Esophagus muscularis mucosa (tissue), 4 donors: Measurements from ENCODE around the gene SATL1. TPM values are rescaled to one million over a fixed set of nuclear protein-coding genes. Genes with fewer than 3 reads are reported as not detected.

Source experiments
- DNase-seq: peaks from one replicate; pipeline ENCODE4 v3.0.0-alpha.2; 2017; ENCODE audit errors: extremely low spot score
- H3K27ac ChIP-seq, 4 donors: fragments of 200-600 bp; sonication (generic); replicated peaks in 1 of 4; 1 replicate in 3 of 4; 2 replicates in 1 of 4; pipeline ENCODE4 v1.5.1; 2016 to 2019; ENCODE audit warnings: mild to moderate bottlenecking in 1 of 4
- H3K27me3 ChIP-seq, 4 donors: fragments of 200-600 bp; sonication (generic); one replicate each; pipeline versions ENCODE4 v1.5.1 to v1.6.0; 2016 to 2019
- H3K36me3 ChIP-seq, 4 donors: fragments of 200-600 bp; sonication (generic); one replicate each; pipeline ENCODE4 v1.5.1; 2016 to 2019
- H3K4me1 ChIP-seq, 4 donors: fragments of 200-600 bp; sonication (generic); one replicate each; pipeline ENCODE4 v1.5.1; 2016 to 2019
- H3K4me3 ChIP-seq, 4 donors: fragments of 200-600 bp; sonication (generic); 1 replicate in 2 of 4; 2 replicates in 2 of 4; pipeline ENCODE4 v1.5.1; 2016 to 2019; ENCODE audit warnings: mild to moderate bottlenecking in 4 of 4, moderate library complexity in 1 of 4
- H3K9me3 ChIP-seq, 4 donors: fragments of 200-600 bp; sonication (generic); 1 replicate in 3 of 4; 2 replicates in 1 of 4; pipeline ENCODE4 v1.5.1; 2016 to 2019
- CTCF ChIP-seq, 3 experiments: fragments of 200-600 bp in 2 of 3; fragments of 450-650 bp in 1 of 3; sonication (generic) in 2 of 3; IDR thresholded peaks; one replicate each; pipeline ENCODE4 v1.5.1; 2017 to 2019; ENCODE audit warnings: antibody characterized with exemption in 3 of 3, mild to moderate bottlenecking in 2 of 3, moderate library complexity in 1 of 3
- EP300 ChIP-seq: sonication (generic); formaldehyde crosslinking; IDR thresholded peaks from one replicate; pipeline ENCODE4 v1.6.1; 2017; ENCODE audit warnings: antibody characterized with exemption
- POLR2A ChIP-seq: fragments of 450-650 bp; IDR thresholded peaks from one replicate; pipeline ENCODE4 v1.6.1; 2017; ENCODE audit warnings: antibody characterized with exemption, moderate library complexity, mild to moderate bottlenecking, low read depth
- POLR2AphosphoS5 ChIP-seq, 2 donors: sonication (generic); formaldehyde crosslinking; IDR thresholded peaks; one replicate each; pipeline ENCODE4 v1.6.1; 2017; ENCODE audit warnings: antibody characterized with exemption in 2 of 2
- WGBS: methylation state at CpG from one replicate; pipeline ENCODE4 v1.1.5; 2018; 5-methylcytosine and 5-hydroxymethylcytosine counted together
- intact Hi-C: fragments of 100-400 bp; cut with DNase I; formaldehyde crosslinking; loops from one replicate; pipeline ENCODE4 v1.15.1; 2023
- total RNA-seq, 4 donors: library from RNA; depleted of rRNA; stranded (reverse); fragments of >200 nt; gene quantifications; one replicate each; pipeline versions ENCODE4 v1.1.0 to v1.2.1, GENCODE V29; 2016

SATL1 gene
- total RNA-seq, 4 donors from 2014 or later, result not detected

GRCh38 chrX:85139422-85139821, 104.2 kb downstream of the SATL1 start:
- no peaks in the 10 kb centered on the region for H3K36me3 ChIP-seq
- H3K4me1 ChIP-seq, result no peaks in the 10 kb centered on the region
- intact Hi-C loops, result no loop called here
- H3K4me3 ChIP-seq, result no peak overlapping the region
- no peaks in the 10 kb centered on the region for H3K27me3 ChIP-seq
- no peaks in the 10 kb centered on the region for H3K9me3 ChIP-seq
- DNase-seq, result no peak
- no peak for TF ChIP-seq CTCF (IDR thresholded peaks at IDR 0.05)
- no peak overlapping the region for H3K27ac ChIP-seq
- WGBS, result 84% methylated on average over 1 of the region's 1 CpG

- no peak for DNase-seq
- TF ChIP-seq CTCF (IDR thresholded peaks at IDR 0.05), result no peak
- TF ChIP-seq POLR2A, result no peak
- TF ChIP-seq POLR2AphosphoS5 (IDR thresholded peaks at IDR 0.05), result no peak
- no peak for TF ChIP-seq EP300
- H3K4me1 ChIP-seq, result no peaks in the 10 kb centered on the region
- peaks cover 0 to 3% (median 0%) of the 10 kb centered on the region in 4 donors for H3K9me3 ChIP-seq
- H3K36me3 ChIP-seq, result no peaks in the 10 kb centered on the region
- no peaks in the 10 kb centered on the region for H3K27me3 ChIP-seq
- H3K4me3 ChIP-seq, result no peak overlapping the region
- H3K27ac ChIP-seq, result no peak overlapping the region
- intact Hi-C loops, result no loop called here
Observed at GRCh38 chrX:85136409-85136808, 107.2 kb downstream of the SATL1 start.

- Histone ChIP-seq H3K9me3 (no peaks in the 10 kb centered on the region), H3K4me1 (no peaks in the 10 kb centered on the region), H3K27ac (no peak overlapping the region), H3K4me3 (no peak overlapping the region), H3K27me3 (no peaks in the 10 kb centered on the region), H3K36me3 (no peaks in the 10 kb centered on the region)
- intact Hi-C loops, result no loop called here
- DNase-seq, result no peak
- WGBS, result 11% methylated on average over 1 of the region's 1 CpG
- TF ChIP-seq EP300, result no peak
- TF ChIP-seq POLR2AphosphoS5 (IDR thresholded peaks at IDR 0.05), result no peak
- TF ChIP-seq POLR2A, result no peak
- TF ChIP-seq CTCF (IDR thresholded peaks at IDR 0.05), result no peak
Observed at GRCh38 chrX:85115252-85115651, 128.3 kb downstream of the SATL1 start.

- H3K9me3 ChIP-seq, result no peaks in the 10 kb centered on the region
- H3K4me3 ChIP-seq, result no peak overlapping the region
- H3K27ac ChIP-seq, result no peak overlapping the region
- DNase-seq, result no peak
- intact Hi-C loops, result loop anchor here (5.0 kb wide), 1 partner anchor 433 kb away; no protein-coding TSS in a partner anchor
- H3K36me3 ChIP-seq, result no peaks in the 10 kb centered on the region
- no peaks in the 10 kb centered on the region for H3K4me1 ChIP-seq
- no peaks in the 10 kb centered on the region for H3K27me3 ChIP-seq
- TF ChIP-seq POLR2AphosphoS5 (IDR thresholded peaks at IDR 0.05) (no peak), POLR2A (no peak), EP300 (no peak), CTCF (IDR thresholded peaks at IDR 0.05) (no peak)
Observed at GRCh38 chrX:85114776-85115175, 128.8 kb downstream of the SATL1 start.

GRCh38 chrX:85114171-85114570, 129.4 kb downstream of the SATL1 start:
- TF ChIP-seq EP300 (no peak), POLR2AphosphoS5 (IDR thresholded peaks at IDR 0.05) (no peak), CTCF (IDR thresholded peaks at IDR 0.05) (no peak), POLR2A (no peak)
- DNase-seq, result no peak
- H3K27ac ChIP-seq, result no peak overlapping the region
- no peaks in the 10 kb centered on the region for H3K27me3 ChIP-seq
- intact Hi-C loops, result loop anchor here (5.0 kb wide), 1 partner anchor 433 kb away; no protein-coding TSS in a partner anchor
- WGBS, result 62% methylated on average over 3 of the region's 3 CpGs
- no peak overlapping the region for H3K4me3 ChIP-seq
- no peaks in the 10 kb centered on the region for H3K4me1 ChIP-seq
- no peaks in the 10 kb centered on the region for H3K9me3 ChIP-seq
- H3K36me3 ChIP-seq, result no peaks in the 10 kb centered on the region
